HEK293 (cell line): ENCODE measurements around the gene GAREM1.

ENCODE experiments used
- CTCF ChIA-PET: fragments of 350-600 bp; formaldehyde crosslinking; extraction: SDS; loops from one replicate; lab custom pipeline; 2021; ENCODE audit warnings: antibody characterized with exemption; lab: Yijun Ruan, JAX
- POLR2A ChIA-PET: fragments of 300-600 bp; formaldehyde crosslinking; extraction: SDS; loops from one replicate; lab custom pipeline; 2020; ENCODE audit warnings: antibody characterized with exemption, inconsistent platforms; lab: Yijun Ruan, JAX
- H3K27ac ChIP-seq: fragments of 200-500 bp; sonication (Bioruptor generic); 2 replicates; pipeline ENCODE4 v1.5.1; 2014; ENCODE audit warnings: low read depth, low read length, control low read depth, inconsistent platforms; ENCODE audit errors: extremely low read depth
- H3K36me3 ChIP-seq, 2 experiments: fragments of 200-500 bp in 1 of 2; sonication (Bioruptor generic) in 1 of 2; 1 replicate in 1 of 2; 2 replicates in 1 of 2; pipeline ENCODE4 v1.5.1; 2014 to 2017; ENCODE audit warnings: inconsistent platforms in 2 of 2, low read length in 2 of 2; ENCODE audit not compliant: control insufficient read depth in 2 of 2, insufficient read depth in 1 of 2
- H3K4me1 ChIP-seq: fragments of 200-500 bp; sonication (Bioruptor generic); 2 replicates; pipeline ENCODE4 v1.5.1; 2014; ENCODE audit warnings: mild to moderate bottlenecking, low read length, inconsistent platforms; ENCODE audit not compliant: control insufficient read depth, insufficient read depth
- H3K4me3 ChIP-seq: 2 replicates; pipeline ENCODE4 v1.5.1; 2011; ENCODE audit warnings: low read depth, mild to moderate bottlenecking, control low read depth, low read length, moderate library complexity
- H3K9me3 ChIP-seq: fragments of 200-500 bp; sonication (Bioruptor generic); 2 replicates; pipeline ENCODE4 v1.5.1; 2014; ENCODE audit warnings: low read depth, low read length, inconsistent platforms; ENCODE audit not compliant: control insufficient read depth, insufficient read depth
- GFI1B ChIP-seq: fragments of 450-650 bp; formaldehyde crosslinking; IDR thresholded peaks from 2 replicates; pipeline ENCODE4 v1.5.1; 2016; ENCODE audit warnings: missing biosample characterization, missing genetic modification characterization
- GLIS2 ChIP-seq: fragments of 450-650 bp; formaldehyde crosslinking; IDR thresholded peaks from 2 replicates; pipeline ENCODE4 v1.5.1; 2016; ENCODE audit warnings: missing biosample characterization, missing genetic modification characterization
- HOXC10 ChIP-seq: sonication (generic); formaldehyde crosslinking; IDR thresholded peaks from 2 replicates; pipeline ENCODE4 v1.8.1; 2023; ENCODE audit warnings: mild to moderate bottlenecking, missing genetic modification reagents
- KLF1 ChIP-seq: fragments of 450-650 bp; formaldehyde crosslinking; IDR thresholded peaks from 2 replicates; pipeline ENCODE4 v1.5.1; 2016; ENCODE audit warnings: missing biosample characterization, missing genetic modification characterization
- KLF7 ChIP-seq: fragments of 450-650 bp; formaldehyde crosslinking; IDR thresholded peaks from 2 replicates; pipeline ENCODE4 v1.5.1; 2016; ENCODE audit warnings: missing biosample characterization, missing genetic modification characterization, borderline replicate concordance
- OSR2 ChIP-seq: fragments of 450-650 bp; formaldehyde crosslinking; IDR thresholded peaks from 2 replicates; pipeline ENCODE4 v1.5.1; 2016; ENCODE audit warnings: missing biosample characterization, missing genetic modification characterization
- ZBTB8A ChIP-seq: fragments of 450-650 bp; formaldehyde crosslinking; IDR thresholded peaks from 2 replicates; pipeline ENCODE4 v1.5.1; 2016; ENCODE audit warnings: missing biosample characterization, missing genetic modification characterization
- ZFP37 ChIP-seq: fragments of 450-650 bp; formaldehyde crosslinking; IDR thresholded peaks from 2 replicates; pipeline ENCODE4 v1.5.1; 2016; ENCODE audit warnings: missing biosample characterization, missing genetic modification characterization
- ZNF112 ChIP-seq: fragments of 450-650 bp; formaldehyde crosslinking; IDR thresholded peaks from 2 replicates; pipeline ENCODE4 v1.5.0; 2017; ENCODE audit warnings: missing biosample characterization, missing genetic modification characterization
- ZNF114 ChIP-seq: fragments of 450-650 bp; formaldehyde crosslinking; IDR thresholded peaks from 2 replicates; pipeline ENCODE4 v1.5.0; 2017; ENCODE audit warnings: missing biosample characterization, missing genetic modification characterization
- ZNF138 ChIP-seq: fragments of 450-650 bp; formaldehyde crosslinking; IDR thresholded peaks from 2 replicates; pipeline ENCODE4 v1.5.1; 2016; ENCODE audit warnings: missing biosample characterization, missing genetic modification characterization, borderline replicate concordance
- ZNF157 ChIP-seq: fragments of 450-650 bp; formaldehyde crosslinking; IDR thresholded peaks from 2 replicates; pipeline ENCODE4 v1.5.1; 2016; ENCODE audit warnings: missing biosample characterization, missing genetic modification characterization
- ZNF174 ChIP-seq: fragments of 450-650 bp; formaldehyde crosslinking; IDR thresholded peaks from 2 replicates; pipeline ENCODE4 v1.5.0; 2017; ENCODE audit warnings: missing biosample characterization, mild to moderate bottlenecking, missing genetic modification characterization
- ZNF175 ChIP-seq: fragments of 450-650 bp; formaldehyde crosslinking; IDR thresholded peaks from 2 replicates; pipeline ENCODE4 v1.5.1; 2016; ENCODE audit warnings: missing biosample characterization, missing genetic modification characterization
- ZNF302 ChIP-seq: fragments of 450-650 bp; formaldehyde crosslinking; IDR thresholded peaks from 2 replicates; pipeline ENCODE4 v1.5.1; 2016; ENCODE audit warnings: missing biosample characterization, missing genetic modification characterization, low read depth
- ZNF350 ChIP-seq: fragments of 450-650 bp; formaldehyde crosslinking; IDR thresholded peaks from 2 replicates; pipeline ENCODE4 v1.5.0; 2017; ENCODE audit warnings: missing biosample characterization, mild to moderate bottlenecking, missing genetic modification characterization
- ZNF423 ChIP-seq: fragments of 450-650 bp; formaldehyde crosslinking; IDR thresholded peaks from 2 replicates; pipeline ENCODE4 v1.5.1; 2016; ENCODE audit warnings: missing biosample characterization, missing genetic modification characterization
- ZNF521 ChIP-seq: fragments of 450-650 bp; formaldehyde crosslinking; IDR thresholded peaks from 2 replicates; pipeline ENCODE4 v1.5.1; 2017; ENCODE audit warnings: missing biosample characterization, mild to moderate bottlenecking, missing genetic modification characterization
- ZNF548 ChIP-seq: fragments of 450-650 bp; formaldehyde crosslinking; IDR thresholded peaks from 2 replicates; pipeline ENCODE4 v1.5.1; 2016; ENCODE audit warnings: missing biosample characterization, missing genetic modification characterization
- ZNF560 ChIP-seq: fragments of 450-650 bp; formaldehyde crosslinking; IDR thresholded peaks from 2 replicates; pipeline ENCODE4 v1.5.1; 2017; ENCODE audit warnings: missing biosample characterization, missing genetic modification characterization, borderline replicate concordance
- TF ChIP-seq, protein P1 (sequence below): fragments of 450-650 bp; formaldehyde crosslinking; IDR thresholded peaks from 2 replicates; pipeline ENCODE4 v1.5.1; 2016; ENCODE audit warnings: missing biosample characterization, missing genetic modification characterization, borderline replicate concordance
- TF ChIP-seq, protein P2 (sequence below): sonication (generic); formaldehyde crosslinking; IDR thresholded peaks from 2 replicates; pipeline ENCODE4 v1.8.1; 2022; ENCODE audit warnings: mild to moderate bottlenecking, moderate library complexity, missing genetic modification reagents
- TF ChIP-seq, protein P3 (sequence below): fragments of 450-650 bp; IDR thresholded peaks from 2 replicates; pipeline ENCODE4 v1.5.1; 2018; ENCODE audit warnings: missing biosample characterization, mild to moderate bottlenecking, missing genetic modification characterization

The GAREM1 gene

DNA sequence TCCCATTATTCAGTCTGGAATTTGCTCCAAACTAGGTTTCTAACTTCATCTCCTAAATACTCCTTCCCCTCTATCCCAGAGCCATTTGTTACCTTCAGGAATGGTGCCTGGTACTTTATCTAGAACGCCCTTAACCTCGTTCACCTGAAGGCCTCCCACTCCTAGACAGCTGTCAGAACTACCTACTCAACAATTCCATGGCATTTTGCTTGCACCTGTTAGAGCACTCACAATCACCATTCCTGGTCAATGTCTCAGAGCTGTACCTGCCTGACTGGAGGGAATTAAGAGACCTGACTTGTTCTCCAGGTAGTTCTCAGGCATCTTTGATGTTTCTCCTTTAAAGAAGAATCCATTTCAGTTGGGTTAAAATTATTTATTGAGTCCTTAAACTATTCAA lies 88.9 kb downstream of the GAREM1 start (continued):
- TF ChIP-seq, protein P1, sequence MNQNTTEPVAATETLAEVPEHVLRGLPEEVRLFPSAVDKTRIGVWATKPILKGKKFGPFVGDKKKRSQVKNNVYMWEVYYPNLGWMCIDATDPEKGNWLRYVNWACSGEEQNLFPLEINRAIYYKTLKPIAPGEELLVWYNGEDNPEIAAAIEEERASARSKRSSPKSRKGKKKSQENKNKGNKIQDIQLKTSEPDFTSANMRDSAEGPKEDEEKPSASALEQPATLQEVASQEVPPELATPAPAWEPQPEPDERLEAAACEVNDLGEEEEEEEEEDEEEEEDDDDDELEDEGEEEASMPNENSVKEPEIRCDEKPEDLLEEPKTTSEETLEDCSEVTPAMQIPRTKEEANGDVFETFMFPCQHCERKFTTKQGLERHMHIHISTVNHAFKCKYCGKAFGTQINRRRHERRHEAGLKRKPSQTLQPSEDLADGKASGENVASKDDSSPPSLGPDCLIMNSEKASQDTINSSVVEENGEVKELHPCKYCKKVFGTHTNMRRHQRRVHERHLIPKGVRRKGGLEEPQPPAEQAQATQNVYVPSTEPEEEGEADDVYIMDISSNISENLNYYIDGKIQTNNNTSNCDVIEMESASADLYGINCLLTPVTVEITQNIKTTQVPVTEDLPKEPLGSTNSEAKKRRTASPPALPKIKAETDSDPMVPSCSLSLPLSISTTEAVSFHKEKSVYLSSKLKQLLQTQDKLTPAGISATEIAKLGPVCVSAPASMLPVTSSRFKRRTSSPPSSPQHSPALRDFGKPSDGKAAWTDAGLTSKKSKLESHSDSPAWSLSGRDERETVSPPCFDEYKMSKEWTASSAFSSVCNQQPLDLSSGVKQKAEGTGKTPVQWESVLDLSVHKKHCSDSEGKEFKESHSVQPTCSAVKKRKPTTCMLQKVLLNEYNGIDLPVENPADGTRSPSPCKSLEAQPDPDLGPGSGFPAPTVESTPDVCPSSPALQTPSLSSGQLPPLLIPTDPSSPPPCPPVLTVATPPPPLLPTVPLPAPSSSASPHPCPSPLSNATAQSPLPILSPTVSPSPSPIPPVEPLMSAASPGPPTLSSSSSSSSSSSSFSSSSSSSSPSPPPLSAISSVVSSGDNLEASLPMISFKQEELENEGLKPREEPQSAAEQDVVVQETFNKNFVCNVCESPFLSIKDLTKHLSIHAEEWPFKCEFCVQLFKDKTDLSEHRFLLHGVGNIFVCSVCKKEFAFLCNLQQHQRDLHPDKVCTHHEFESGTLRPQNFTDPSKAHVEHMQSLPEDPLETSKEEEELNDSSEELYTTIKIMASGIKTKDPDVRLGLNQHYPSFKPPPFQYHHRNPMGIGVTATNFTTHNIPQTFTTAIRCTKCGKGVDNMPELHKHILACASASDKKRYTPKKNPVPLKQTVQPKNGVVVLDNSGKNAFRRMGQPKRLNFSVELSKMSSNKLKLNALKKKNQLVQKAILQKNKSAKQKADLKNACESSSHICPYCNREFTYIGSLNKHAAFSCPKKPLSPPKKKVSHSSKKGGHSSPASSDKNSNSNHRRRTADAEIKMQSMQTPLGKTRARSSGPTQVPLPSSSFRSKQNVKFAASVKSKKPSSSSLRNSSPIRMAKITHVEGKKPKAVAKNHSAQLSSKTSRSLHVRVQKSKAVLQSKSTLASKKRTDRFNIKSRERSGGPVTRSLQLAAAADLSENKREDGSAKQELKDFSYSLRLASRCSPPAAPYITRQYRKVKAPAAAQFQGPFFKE (tag by site-specific recombination), result no peak
- TF ChIP-seq ZNF138 (tag by site-specific recombination), result no peak

DNA sequence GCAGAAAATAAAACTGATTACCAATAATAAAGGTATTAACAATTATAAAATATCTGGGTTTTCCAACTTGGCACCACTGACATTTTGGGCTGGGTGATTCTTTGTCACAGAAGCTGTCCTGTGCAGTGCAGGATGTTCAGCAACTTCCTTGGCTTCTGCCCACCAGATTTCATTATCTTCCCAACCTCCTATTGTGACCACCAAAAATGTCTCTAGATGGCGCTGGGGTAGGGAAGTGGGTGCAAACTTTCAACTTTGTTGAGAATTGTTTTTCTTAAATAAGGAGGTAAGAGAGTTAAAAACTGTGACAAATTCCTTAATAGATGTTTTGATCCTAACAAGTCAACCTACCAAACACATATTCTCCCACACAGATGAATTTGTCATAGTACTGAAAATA lies 90.1 kb downstream of the GAREM1 start:
- ChIA-PET CTCF (no interaction called here), POLR2A (no interaction called here)
- Histone ChIP-seq H3K4me3 (no peak overlapping the region), H3K27ac (no peak overlapping the region), H3K36me3 (no peaks in the 10 kb centered on the region), H3K9me3 (no peaks in the 10 kb centered on the region), H3K4me1 (no peaks in the 10 kb centered on the region)
- TF ChIP-seq ZNF302 (no peak), ZNF560 (tag by site-specific recombination) (no peak), ZNF114 (tag by site-specific recombination) (no peak), HOXC10 (no peak), ZFP37 (no peak), ZNF112 (tag by site-specific recombination) (no peak)
- TF ChIP-seq, protein P2, sequence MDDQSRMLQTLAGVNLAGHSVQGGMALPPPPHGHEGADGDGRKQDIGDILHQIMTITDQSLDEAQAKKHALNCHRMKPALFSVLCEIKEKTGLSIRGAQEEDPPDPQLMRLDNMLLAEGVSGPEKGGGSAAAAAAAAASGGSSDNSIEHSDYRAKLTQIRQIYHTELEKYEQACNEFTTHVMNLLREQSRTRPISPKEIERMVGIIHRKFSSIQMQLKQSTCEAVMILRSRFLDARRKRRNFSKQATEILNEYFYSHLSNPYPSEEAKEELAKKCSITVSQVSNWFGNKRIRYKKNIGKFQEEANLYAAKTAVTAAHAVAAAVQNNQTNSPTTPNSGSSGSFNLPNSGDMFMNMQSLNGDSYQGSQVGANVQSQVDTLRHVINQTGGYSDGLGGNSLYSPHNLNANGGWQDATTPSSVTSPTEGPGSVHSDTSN, result no peak
- TF ChIP-seq, protein P3, sequence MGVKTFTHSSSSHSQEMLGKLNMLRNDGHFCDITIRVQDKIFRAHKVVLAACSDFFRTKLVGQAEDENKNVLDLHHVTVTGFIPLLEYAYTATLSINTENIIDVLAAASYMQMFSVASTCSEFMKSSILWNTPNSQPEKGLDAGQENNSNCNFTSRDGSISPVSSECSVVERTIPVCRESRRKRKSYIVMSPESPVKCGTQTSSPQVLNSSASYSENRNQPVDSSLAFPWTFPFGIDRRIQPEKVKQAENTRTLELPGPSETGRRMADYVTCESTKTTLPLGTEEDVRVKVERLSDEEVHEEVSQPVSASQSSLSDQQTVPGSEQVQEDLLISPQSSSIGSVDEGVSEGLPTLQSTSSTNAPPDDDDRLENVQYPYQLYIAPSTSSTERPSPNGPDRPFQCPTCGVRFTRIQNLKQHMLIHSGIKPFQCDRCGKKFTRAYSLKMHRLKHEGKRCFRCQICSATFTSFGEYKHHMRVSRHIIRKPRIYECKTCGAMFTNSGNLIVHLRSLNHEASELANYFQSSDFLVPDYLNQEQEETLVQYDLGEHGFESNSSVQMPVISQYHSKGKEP (tag by site-specific recombination), result no peak

DNA sequence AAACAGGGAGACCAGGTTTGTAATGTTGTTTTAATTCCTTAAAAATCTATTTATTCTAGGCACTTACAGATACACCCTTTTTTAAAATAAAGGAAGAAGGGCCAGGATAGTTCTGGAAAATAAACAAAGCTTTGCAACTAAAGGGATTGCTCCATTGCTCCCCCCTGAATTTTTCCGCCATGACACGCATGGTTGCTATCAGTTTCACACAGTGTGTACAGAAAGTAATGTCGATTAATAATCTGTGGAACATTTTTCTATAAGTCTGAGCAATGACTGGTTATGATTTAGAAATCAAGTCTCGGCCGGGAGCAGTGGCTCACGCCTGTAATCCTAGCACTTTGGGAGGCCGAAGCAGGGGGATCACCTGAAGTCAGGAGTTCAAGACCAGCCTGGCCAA lies 90.8 kb downstream of the GAREM1 start:
- no peak overlapping the region for H3K27ac ChIP-seq
- POLR2A ChIA-PET, result interaction anchor here (0.7 kb wide), 1 partner anchor 320 kb away, joined by 5 read pairs; no protein-coding TSS in a partner anchor
- H3K4me3 ChIP-seq, result no peak overlapping the region
- H3K9me3 ChIP-seq, result no peaks in the 10 kb centered on the region
- CTCF ChIA-PET, result interaction anchor here (0.6 kb wide), 1 partner anchor 98 kb away, joined by 3 read pairs; no protein-coding TSS in a partner anchor
- TF ChIP-seq ZBTB8A, result no peak
- no peak for TF ChIP-seq KLF1 (tag by site-specific recombination)
- no peak for TF ChIP-seq ZNF157 (tag by site-specific recombination)
- TF ChIP-seq KLF7, result no peak
- no peak for TF ChIP-seq ZNF350 (tag by site-specific recombination)
- TF ChIP-seq ZNF548, result no peak
- TF ChIP-seq GLIS2, result no peak
- no peak for TF ChIP-seq ZNF175
- no peak for TF ChIP-seq ZNF521 (tag by site-specific recombination)
- no peak for TF ChIP-seq OSR2 (tag by site-specific recombination)
- no peak for TF ChIP-seq GFI1B (tag by site-specific recombination)
- no peak for TF ChIP-seq ZNF423 (tag by site-specific recombination)
- TF ChIP-seq ZNF174, result no peak
- no peaks in the 10 kb centered on the region for H3K36me3 ChIP-seq
- H3K4me1 ChIP-seq, result no peaks in the 10 kb centered on the region
